ENCODE measurements around the gene ADAMTSL1. TPM values are rescaled to one million over a fixed set of nuclear protein-coding genes. Genes with fewer than 3 reads are reported as not detected.

Gene ADAMTSL1
- total and polyA plus RNA-seq, 2 donors (not counting 3 experiments of a cell fraction or from before 2014, with no cell fraction given) = 15.0 to 18.4 TPM

DNA sequence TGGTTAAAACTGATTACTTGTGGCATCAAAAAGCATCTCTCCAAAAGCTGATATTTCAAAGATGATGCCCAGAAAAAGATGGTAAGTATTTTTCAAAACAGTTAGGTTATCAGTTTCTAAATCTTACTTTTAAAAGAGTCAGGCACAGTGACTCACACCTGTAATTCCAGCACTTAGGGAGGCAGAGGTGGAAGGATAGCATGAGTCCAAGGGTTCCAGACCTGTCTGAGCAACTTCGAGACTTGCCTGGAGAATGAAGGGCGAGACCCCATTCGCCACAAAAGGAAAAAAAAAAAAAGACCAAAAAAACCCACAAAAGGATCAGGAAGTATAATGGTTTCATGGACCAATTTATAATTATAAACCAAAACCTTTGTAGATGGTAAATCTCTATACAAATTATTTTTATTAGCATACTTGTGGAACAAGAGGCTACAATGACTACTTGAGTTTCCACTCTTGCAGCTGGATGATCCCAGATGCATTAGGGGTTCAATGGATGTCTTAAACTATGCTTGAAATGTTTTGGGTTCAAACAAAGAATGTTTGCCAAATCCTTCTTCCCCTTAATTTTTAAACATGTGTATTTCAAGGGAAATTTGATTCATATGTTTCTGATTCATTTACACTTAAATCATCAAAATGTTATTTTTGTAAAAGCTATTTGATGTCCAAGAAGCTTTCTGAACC, 96.1 kb downstream of the ADAMTSL1 start:
- POLR2A ChIA-PET = no interaction called here
- BruUV-seq (replicated peaks) = no TSS peak
- H3K9ac ChIP-seq (replicated peaks; ENCODE audit: extremely low read depth, insufficient read depth, low read length) = no peak overlapping the region

GRCh38 chr9:18573021-18573556, 99.1 kb downstream of the ADAMTSL1 start:
- FAIRE-seq (no peak), DNase-seq (ENCODE audit: low read depth, low spot score) (no peak)
- Histone ChIP-seq H3K4me2 (ENCODE audit: insufficient read depth, low read length) (no peak overlapping the region), H3K4me3 (replicated peaks in 1 of 3; ENCODE audit: insufficient read depth in 1 of 3, low read depth in 1 of 3, low read length in 3 of 3) (no peak overlapping the region), H3K9me1 (replicated peaks; ENCODE audit: control insufficient read depth, extremely low read depth, insufficient read depth, low read length) (no peaks in the 10 kb centered on the region), H4K20me1 (replicated peaks; ENCODE audit: control insufficient read depth, extremely low read depth, insufficient read depth, low read length) (no peaks in the 10 kb centered on the region), H3K79me2 (ENCODE audit: control insufficient read depth, insufficient read depth, low read length) (no peaks in the 10 kb centered on the region), H3K9ac (replicated peaks; ENCODE audit: extremely low read depth, insufficient read depth, low read length) (no peak overlapping the region), H3K27me3 (ENCODE audit: control insufficient read depth in 2 of 2, insufficient read depth in 2 of 2, low read length in 2 of 2) (no peaks in the 10 kb centered on the region), H3K36me3 (ENCODE audit: control insufficient read depth in 2 of 2, extremely low read depth in 1 of 2, insufficient read depth in 2 of 2, low read length in 2 of 2) (no peaks in the 10 kb centered on the region), H2AFZ (ENCODE audit: low read depth, low read length) (no peak overlapping the region), H3K27ac (ENCODE audit: insufficient read depth, low read depth, low read length) (no peak overlapping the region), H3K9me3 (replicated peaks; ENCODE audit: control insufficient read depth, insufficient read depth, low read length) (no peaks in the 10 kb centered on the region), H3K4me1 (ENCODE audit: control insufficient read depth, extremely low read depth, insufficient read depth, low read length) (no peaks in the 10 kb centered on the region)
- TF ChIP-seq POLR2AphosphoS5 (IDR thresholded peaks at IDR 0.05; ENCODE audit: insufficient read depth, low read depth, low read length) (no peak), POLR2A (IDR thresholded peaks at IDR 0.05; ENCODE audit: low read depth, low read length) (no peak), MYC (IDR thresholded peaks at IDR 0.05; ENCODE audit: low read depth, low read length) (no peak), EZH2 (IDR thresholded peaks at IDR 0.05; ENCODE audit: borderline replicate concordance, low read depth, low read length, severe bottlenecking) (no peak), FOS (IDR thresholded peaks at IDR 0.05; ENCODE audit: borderline replicate concordance, insufficient read depth, low read length) (no peak), JUN (IDR thresholded peaks at IDR 0.05; ENCODE audit: borderline replicate concordance, insufficient read depth, insufficient read length, low read depth) (no peak), MAX (IDR thresholded peaks at IDR 0.05; ENCODE audit: insufficient read depth, insufficient read length) (no peak), GATA2 (IDR thresholded peaks at IDR 0.05; ENCODE audit: insufficient read depth, insufficient read length, low read depth, low read length) (no peak)
- TF ChIP-seq, protein P1, sequence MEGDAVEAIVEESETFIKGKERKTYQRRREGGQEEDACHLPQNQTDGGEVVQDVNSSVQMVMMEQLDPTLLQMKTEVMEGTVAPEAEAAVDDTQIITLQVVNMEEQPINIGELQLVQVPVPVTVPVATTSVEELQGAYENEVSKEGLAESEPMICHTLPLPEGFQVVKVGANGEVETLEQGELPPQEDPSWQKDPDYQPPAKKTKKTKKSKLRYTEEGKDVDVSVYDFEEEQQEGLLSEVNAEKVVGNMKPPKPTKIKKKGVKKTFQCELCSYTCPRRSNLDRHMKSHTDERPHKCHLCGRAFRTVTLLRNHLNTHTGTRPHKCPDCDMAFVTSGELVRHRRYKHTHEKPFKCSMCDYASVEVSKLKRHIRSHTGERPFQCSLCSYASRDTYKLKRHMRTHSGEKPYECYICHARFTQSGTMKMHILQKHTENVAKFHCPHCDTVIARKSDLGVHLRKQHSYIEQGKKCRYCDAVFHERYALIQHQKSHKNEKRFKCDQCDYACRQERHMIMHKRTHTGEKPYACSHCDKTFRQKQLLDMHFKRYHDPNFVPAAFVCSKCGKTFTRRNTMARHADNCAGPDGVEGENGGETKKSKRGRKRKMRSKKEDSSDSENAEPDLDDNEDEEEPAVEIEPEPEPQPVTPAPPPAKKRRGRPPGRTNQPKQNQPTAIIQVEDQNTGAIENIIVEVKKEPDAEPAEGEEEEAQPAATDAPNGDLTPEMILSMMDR (IDR thresholded peaks at IDR 0.05; ENCODE audit: extremely low read depth in 1 of 2, insufficient read depth in 1 of 2, low read depth in 1 of 2, low read length in 2 of 2) = no peak
- CTCF ChIA-PET = interaction anchor here (1.5 kb wide), 1 partner anchor 130 kb away, joined by 4 read pairs; no protein-coding TSS in a partner anchor
- BruUV-seq (replicated peaks) = no TSS peak
- POLR2A ChIA-PET = no interaction called here
- dilution Hi-C loops (cut with MboI; ENCODE audit: extremely low pct_ligation_motif_present, low sequenced_read_pairs) = no loop called here
- intact Hi-C loops (cut with micrococcal nuclease) = no loop called here

More for the DNA sequence above, 96.1 kb downstream of the ADAMTSL1 start:
- H3K4me3 ChIP-seq (replicated peaks in 1 of 3; ENCODE audit: insufficient read depth in 1 of 3, low read depth in 1 of 3, low read length in 3 of 3) = no peak overlapping the region
- TF ChIP-seq EZH2 (IDR thresholded peaks at IDR 0.05; ENCODE audit: borderline replicate concordance, low read depth, low read length, severe bottlenecking) (no peak), MYC (IDR thresholded peaks at IDR 0.05; ENCODE audit: low read depth, low read length) (no peak), POLR2AphosphoS5 (IDR thresholded peaks at IDR 0.05; ENCODE audit: insufficient read depth, low read depth, low read length) (no peak)
- no peak overlapping the region for H2AFZ ChIP-seq (ENCODE audit: low read depth, low read length)
- no peaks in the 10 kb centered on the region for H4K20me1 ChIP-seq (replicated peaks; ENCODE audit: control insufficient read depth, extremely low read depth, insufficient read depth, low read length)
- H3K9me1 ChIP-seq (replicated peaks; ENCODE audit: control insufficient read depth, extremely low read depth, insufficient read depth, low read length) = no peaks in the 10 kb centered on the region
- no peak overlapping the region for H3K4me2 ChIP-seq (ENCODE audit: insufficient read depth, low read length)
- no peak overlapping the region for H3K27ac ChIP-seq (ENCODE audit: insufficient read depth, low read depth, low read length)
- no peaks in the 10 kb centered on the region for H3K36me3 ChIP-seq (ENCODE audit: control insufficient read depth in 2 of 2, extremely low read depth in 1 of 2, insufficient read depth in 2 of 2, low read length in 2 of 2)
- DNase-seq (ENCODE audit: low read depth, low spot score) = no peak
- peaks cover 3% of the 10 kb centered on the region for H3K79me2 ChIP-seq (ENCODE audit: control insufficient read depth, insufficient read depth, low read length)
- H3K27me3 ChIP-seq (ENCODE audit: control insufficient read depth in 2 of 2, insufficient read depth in 2 of 2, low read length in 2 of 2) = no peaks in the 10 kb centered on the region
- dilution Hi-C loops (cut with MboI; ENCODE audit: extremely low pct_ligation_motif_present, low sequenced_read_pairs) = no loop called here
- CTCF ChIA-PET = no interaction called here
- H3K4me1 ChIP-seq (ENCODE audit: control insufficient read depth, extremely low read depth, insufficient read depth, low read length) = peaks cover 16% of the 10 kb centered on the region
- no peak for FAIRE-seq
- H3K9me3 ChIP-seq (replicated peaks; ENCODE audit: control insufficient read depth, insufficient read depth, low read length) = no peaks in the 10 kb centered on the region
- intact Hi-C loops (cut with micrococcal nuclease) = no loop called here
